ENCODE measurements around the gene MEA1.
"Not testable (repeated sequence)": the region's sequence is repeated elsewhere in the genome, so short reads cannot be mapped to it uniquely, and the experiment has no call there.

MEA1 gene

GRCh38 chr6:43013843-43014433, at the start of gene MEA1, which contains the start of gene KLHDC3:
Gene MEA1 (minus strand): TSS chr6:43013946. CDS start chr6:43013813, 133 bp downstream.
Gene KLHDC3 (plus strand): TSS chr6:43014249. CDS start chr6:43017193, 2,944 bp downstream.
- peak; percentile 100 for DNase-seq

- DNase-seq, result no peak
Measured at GRCh38 chr6:43062818-43063217, 49.1 kb upstream of the MEA1 start.

DNA sequence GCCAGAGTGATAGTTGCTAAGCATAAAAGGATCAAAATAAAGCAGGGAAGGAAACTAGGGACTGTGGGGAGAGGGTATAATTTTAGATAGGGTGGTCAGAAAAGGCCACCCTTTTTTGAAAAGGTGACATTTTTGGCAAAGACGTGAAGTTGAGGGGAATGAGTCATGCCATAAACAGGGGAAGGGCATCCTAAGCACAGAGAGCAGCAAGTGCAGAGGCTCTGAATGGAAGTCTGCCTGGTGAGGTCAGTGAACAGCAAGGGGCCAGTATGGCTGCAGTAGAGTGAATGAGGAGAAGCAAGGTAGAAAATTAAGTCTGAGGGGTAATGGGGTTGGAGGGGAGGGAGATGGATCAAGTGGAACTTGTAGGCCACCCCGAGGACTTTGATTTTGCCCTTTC, 48.1 kb upstream of the MEA1 start:
- no peak for DNase-seq

DNA sequence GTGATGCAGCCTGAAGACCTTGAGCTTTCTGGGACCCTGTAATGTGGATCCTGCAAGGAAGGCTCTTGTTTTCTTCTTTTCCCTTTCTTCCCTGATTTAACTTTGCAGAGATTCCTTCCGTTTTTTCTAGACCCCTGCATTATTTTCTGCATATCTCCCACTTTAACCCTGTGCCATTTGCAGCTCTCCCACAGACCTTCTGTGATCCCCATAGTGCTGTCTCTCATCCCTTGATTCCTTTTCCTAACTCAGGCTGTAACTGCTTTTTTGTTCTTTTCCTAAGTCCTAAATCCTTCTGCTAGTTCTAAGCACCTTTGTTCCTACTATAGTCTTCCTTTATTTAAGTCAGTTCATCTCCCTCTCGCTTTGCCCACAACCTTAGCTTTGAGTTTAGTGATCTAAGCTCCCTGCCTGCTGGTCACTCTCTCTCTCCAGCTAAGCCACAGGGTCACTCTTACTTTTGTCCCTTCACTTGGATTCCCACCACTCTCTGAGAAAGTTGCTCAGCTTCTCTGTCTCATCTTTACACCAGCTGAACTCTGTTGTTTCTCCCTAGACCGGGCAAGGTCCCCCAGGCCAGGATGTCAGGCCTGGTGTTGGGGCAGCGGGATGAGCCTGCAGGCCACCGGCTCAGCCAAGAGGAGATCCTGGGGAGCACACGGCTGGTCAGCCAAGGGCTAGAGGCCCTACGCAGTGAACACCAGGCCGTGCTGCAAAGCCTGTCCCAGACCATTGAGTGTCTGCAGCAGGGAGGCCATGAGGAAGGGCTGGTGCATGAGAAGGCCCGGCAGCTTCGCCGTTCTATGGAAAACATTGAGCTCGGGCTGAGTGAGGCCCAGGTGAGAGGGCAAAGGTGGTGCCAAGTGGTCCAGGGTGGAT, 47.2 kb upstream of the MEA1 start:
- no peak for DNase-seq

- peak; percentile 31 for DNase-seq
Measured at GRCh38 chr6:43060034-43060754, 46.4 kb upstream of the MEA1 start.

GRCh38 chr6:43059168-43060033, 45.7 kb upstream of the MEA1 start, which contains the start of the genes KLC4 and MRPL2:
Gene KLC4 (plus strand): TSS chr6:43059631. CDS start chr6:43061336, 1,705 bp downstream.
Gene MRPL2 (minus strand): TSS chr6:43059434. CDS start chr6:43059381, 53 bp downstream.
- DNase-seq, result peak; percentile 98

DNA sequence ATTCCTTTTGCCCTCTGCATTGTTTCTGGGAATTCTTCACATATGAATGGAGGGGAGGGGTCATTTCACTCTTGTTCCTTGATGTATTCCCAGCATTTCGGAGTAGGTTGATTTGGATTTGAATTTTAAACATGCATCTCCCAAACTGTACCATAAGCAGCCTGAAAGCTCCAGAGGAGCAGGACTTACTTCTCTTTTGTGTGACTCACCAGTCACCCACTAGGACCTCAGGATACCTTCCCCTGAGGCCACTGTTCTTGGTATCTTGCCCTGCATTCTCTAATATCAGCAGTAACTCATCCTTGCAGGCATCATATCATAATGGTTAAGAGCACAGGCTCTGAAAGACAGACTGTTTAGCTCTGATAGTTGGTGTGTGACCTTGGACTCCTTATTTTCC, 44.8 kb upstream of the MEA1 start:
- DNase-seq, result no peak

GRCh38 chr6:43055966-43056365, 42.2 kb upstream of the MEA1 start:
- DNase-seq, result no peak

DNA sequence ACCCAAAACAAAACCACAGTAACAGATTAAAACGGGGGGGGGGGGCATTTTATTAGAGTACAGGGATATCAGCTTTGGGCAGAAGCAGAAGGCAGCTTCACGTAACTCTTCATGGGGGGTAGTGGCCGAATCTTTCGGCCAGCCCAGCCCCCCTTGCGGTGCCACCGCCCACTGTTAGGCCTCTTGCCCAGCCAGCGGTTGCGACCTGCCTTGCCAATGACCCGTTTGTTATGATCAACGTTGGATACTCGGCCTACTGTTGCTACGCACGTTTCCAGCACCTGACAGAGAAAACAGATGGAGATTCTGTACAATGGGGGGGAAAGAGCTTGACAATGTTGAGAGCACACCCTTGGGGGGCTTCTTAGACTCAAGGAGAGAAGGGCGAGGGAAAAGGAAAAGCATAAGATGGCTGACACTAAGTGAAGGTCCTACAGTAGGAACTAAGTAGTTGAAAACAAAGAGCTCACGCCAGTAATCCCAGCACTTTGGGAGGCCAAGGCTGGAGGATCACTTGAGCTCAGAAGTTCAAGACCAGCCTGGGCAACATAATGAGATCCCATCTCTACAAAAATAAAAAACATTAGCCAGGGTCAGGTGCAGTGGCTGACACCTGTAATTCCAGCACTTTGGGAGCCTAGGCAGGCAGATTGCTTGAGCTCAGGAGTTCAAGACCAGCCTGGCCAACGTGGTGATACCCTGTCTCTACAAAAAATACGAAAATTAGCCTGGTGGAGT, 40.6 kb upstream of the MEA1 start:
- no peak for DNase-seq

GRCh38 chr6:43053545-43054205, 39.9 kb upstream of the MEA1 start, which contains the start of gene CUL7:
Gene CUL7 (minus strand): TSS chr6:43053851. CDS start chr6:43052788, 1,063 bp downstream.
- DNase-seq, result peak; percentile 94

DNA sequence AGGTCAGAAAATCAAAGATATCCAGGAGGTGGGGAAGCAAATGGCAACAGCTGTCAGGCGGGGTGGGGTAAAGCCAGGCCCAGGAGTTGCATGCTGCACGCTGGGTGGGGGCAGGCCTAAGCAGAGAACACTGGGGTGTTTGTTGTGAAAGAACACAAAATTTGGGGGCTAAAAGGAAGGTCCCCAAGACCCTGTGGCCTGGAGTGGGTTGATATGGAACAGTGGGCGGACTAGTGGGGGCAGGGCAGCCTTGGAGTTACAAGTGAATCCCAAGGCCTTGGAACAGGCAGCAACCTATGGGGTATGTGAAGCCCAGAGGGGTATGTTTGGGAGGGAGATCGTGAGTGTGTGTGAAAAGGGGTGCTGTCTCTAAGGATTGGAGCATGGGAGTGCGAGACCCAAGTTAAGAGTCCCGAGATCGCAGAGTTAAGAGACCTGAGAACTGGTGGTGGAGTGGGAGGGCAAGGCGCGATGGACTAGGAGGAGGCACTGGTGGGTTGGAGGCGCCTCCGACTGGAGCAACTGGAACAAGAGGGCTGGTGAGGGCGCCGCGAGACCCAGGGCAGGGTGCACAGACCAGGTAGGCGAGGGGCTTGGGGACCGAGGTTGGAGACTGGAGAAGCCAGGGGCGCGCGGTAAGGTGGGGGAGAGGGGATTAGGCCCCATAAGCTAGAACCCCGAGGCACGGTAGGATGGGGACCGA, 39.2 kb upstream of the MEA1 start:
- no peak for DNase-seq

DNA sequence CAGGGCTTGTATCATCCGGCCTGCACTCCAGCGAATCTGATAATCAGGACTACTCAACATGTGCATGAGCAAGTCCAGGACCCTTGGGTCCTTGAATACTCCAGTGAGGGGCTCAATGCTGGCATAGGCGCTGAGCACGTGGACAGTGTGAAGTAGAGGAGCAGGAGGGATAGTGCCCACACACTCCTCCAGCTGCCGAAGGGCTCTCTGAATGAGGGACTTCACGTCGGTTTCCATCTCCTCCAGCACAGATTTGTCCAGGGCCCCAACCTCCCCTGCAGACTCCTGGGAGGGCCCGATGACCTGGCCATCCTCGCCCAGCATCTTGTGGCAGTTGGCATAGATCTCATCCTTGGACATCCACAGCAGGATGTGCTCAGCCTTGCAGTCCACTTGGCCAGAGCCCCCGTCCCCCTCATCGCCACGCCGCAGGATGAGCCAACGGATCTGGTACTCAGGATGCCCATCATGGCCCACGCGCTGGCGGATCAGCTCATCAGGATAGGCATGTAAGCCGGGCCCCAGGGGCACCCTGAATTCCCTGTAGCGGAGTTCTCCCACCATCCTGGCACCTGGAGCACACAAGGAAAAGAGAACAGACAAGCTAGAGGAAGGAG, 38.6 kb upstream of the MEA1 start:
- DNase-seq, result no peak

DNA sequence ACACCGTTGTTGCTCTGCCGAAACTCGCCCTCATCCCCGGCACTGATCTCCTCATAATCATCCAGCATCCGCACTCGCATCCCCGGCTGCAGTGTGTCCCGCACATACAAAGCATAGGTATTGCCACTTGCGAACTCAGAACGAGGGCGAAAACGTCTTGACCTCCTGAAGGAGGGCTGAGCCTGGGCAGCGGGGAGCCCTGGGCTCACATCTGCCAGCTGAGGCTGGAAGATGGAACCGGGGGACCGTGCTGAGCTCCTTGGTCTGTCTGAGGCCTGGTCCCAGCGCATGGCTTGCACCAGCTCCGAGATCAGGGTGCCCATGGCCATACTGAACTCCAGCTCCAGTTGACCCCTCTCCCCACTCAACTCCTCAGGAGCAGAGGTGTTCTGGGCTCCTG, 37.2 kb upstream of the MEA1 start:
- DNase-seq, result no peak

DNA sequence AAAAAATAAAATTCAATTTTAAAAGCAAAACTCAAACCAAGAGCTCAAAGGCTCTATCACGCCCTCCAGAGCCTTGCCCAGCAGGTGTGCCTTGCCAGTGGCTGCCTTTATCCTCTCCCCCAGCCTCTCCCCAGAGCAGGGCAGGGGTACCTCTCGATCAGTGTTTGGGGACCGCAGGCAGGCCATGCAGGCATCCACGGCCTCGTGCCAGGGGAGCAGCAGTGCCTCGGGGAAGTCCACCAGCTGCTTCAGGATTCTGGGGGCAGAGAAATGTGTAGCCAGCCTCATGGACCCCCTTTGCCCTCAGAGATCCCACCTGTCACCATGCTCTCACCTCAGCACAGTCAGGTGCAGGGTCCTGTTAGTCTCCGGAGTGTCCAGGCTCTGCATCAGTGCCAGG, 34.3 kb upstream of the MEA1 start:
- DNase-seq, result no peak

DNA sequence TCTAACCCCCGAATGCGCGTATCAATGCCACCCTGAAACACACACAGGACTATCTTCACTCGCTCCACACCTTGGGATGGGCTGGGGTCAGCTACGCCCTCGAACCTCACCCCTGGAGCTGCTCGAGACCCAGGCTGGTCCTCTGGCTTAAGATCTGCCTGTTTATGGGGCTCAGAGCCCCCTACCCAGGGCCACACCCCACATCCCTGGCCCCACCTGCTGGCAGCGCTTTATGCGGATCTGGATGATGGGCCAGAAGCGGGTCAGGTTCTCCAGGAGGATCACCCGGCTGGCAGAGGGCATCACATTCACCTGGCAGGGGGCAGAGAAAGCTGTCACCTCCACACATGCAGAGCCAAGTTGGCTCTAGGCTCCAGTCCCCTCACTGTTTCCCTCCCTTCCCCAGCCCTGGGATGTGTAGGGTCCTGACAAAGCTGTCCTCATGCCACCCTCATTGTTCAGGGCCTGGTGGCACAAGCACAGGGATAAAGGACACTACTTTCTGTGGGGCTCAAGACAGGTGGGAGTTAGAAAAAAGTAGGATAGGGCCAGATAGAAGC, 31.7 kb upstream of the MEA1 start:
- no peak for DNase-seq

DNA sequence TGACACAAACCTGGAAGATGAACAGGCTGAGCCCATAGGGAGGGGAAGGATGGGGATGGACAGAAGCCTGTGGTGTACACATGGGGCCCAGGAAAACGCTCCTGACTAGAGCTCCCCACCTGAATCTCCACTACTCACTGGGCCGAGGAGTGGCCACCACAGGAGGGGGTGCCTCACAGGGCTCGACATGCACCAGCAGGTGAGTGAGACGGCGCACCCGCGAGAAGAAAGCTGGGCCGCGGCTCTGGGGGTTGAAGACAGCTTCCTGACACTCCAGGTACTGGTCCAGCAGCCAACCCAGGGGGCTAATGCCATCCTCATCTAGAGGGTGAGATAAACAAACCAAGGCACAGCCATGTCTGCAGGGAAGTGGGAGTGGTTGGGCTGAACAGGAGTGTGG, 29.6 kb upstream of the MEA1 start:
- DNase-seq, result no peak

GRCh38 chr6:43041475-43041874, 27.7 kb upstream of the MEA1 start:
- not testable (repeated sequence) for DNase-seq

DNA sequence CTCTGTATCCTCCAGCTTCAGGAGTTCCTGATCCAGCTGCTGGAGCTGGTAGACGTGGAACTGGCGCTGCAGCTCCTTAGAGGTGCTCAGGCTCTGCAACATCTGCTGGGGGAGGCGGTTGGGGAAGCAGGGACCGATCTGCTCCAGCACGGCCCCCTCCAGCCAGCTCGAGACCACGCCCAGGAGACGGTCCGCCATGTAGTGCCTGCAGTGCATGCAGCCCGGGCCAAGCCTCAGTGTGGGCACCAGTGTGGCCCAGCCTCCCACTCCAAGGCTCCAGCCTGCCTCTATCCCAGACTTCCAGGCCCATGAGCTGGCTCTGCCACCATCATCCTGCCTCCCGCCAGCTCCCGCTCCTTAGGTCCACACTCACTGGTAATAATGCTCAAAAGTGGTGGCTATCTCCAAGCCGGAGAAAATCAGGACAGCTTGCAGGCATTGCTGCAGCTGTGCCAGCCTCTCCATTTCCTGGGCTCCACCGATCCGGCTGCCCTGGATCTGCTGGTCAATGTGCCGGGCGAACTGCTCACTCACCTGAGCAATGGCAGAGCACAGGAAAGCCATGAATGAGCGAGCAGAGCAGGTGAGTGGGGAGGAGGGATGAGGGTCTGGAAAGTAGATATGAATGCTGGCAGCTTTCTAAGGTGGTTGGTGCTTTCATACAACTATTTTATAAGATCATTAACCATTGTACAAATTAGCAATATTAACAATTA, 27.0 kb upstream of the MEA1 start:
- DNase-seq, result no peak

DNA sequence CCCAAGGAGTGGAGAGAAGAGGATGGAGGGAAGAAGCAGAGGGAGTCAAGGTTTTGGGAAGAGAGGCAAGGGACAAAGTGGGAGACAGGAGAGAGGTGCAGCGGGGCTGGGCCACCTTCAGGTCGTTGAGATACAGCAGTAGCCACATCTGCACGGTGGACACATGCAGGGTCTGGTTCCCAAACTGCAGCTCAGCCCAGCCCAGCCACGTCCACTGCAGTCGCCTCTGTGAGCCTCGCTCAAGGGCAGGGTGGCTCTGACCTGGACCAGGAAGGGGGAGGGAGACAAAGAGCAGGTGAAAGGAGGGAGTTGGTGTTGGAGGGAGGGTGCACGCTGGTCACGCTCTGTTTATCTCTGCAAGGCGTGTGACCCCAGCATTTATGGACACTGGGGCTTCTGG, 25.0 kb upstream of the MEA1 start:
- no peak for DNase-seq

Measured in DMS79 (cell line).